Adrenal gland (tissue), 12 donors: ENCODE measurements around the gene STK40. TPM values are rescaled to one million over a fixed set of nuclear protein-coding genes. Genes with fewer than 3 reads are reported as not detected.

ENCODE experiments used
- DNase-seq, 7 donors: peaks; one replicate each; pipeline ENCODE4 v3.0.0-alpha.2; 2019 to 2020
- H3K27ac ChIP-seq, 5 donors: fragments of 200-600 bp; sonication (generic) in 4 of 5; 1 replicate in 3 of 5; 2 replicates in 2 of 5; pipeline versions ENCODE4 v1.5.1 to v1.8.0; 2016 to 2020; ENCODE audit warnings: mild to moderate bottlenecking in 1 of 5
- H3K27me3 ChIP-seq: fragments of 200-600 bp; 2 replicates; pipeline ENCODE4 v1.8.0; 2021
- H3K36me3 ChIP-seq, 2 donors: fragments of 200-600 bp; replicated peaks in 1 of 2; 1 replicate in 1 of 2; 2 replicates in 1 of 2; pipeline versions ENCODE4 v1.5.1 to v1.8.0; 2018 to 2022
- H3K4me1 ChIP-seq, 2 donors: fragments of 200-600 bp; replicated peaks in 1 of 2; 1 replicate in 1 of 2; 2 replicates in 1 of 2; pipeline versions ENCODE4 v1.5.1 to v1.8.0; 2018 to 2021
- H3K4me3 ChIP-seq, 4 donors: fragments of 200-600 bp; sonication (generic) in 3 of 4; one replicate each; pipeline ENCODE4 v1.5.1; 2016 to 2018
- H3K9me3 ChIP-seq, 3 donors: fragments of 200-600 bp; sonication (generic) in 1 of 3; replicated peaks in 1 of 3; 1 replicate in 2 of 3; 2 replicates in 1 of 3; pipeline versions ENCODE4 v1.5.1 to v1.8.0; 2016 to 2021
- CTCF ChIP-seq, 6 experiments: fragments of 450-650 bp in 4 of 6; fragments of 200-600 bp in 2 of 6; sonication (generic) in 1 of 6; IDR thresholded peaks; 1 replicate in 5 of 6; 2 replicates in 1 of 6; pipeline versions ENCODE4 v1.5.1 to v1.8.0; 2016 to 2021; ENCODE audit warnings: antibody characterized with exemption in 6 of 6, mild to moderate bottlenecking in 2 of 6, moderate library complexity in 1 of 6
- POLR2A ChIP-seq, 2 donors: fragments of 450-650 bp; IDR thresholded peaks; one replicate each; pipeline ENCODE4 v1.6.1; 2017; ENCODE audit warnings: antibody characterized with exemption in 2 of 2, mild to moderate bottlenecking in 2 of 2, moderate library complexity in 1 of 2
- WGBS, 4 donors: extraction: QIAGEN DNeasy Blood & Tissue Kit in 2 of 4; methylation state at CpG; one replicate each; pipeline versions ENCODE4 v1.1.5 to v1.1.7; 2013 to 2017; 5-methylcytosine and 5-hydroxymethylcytosine counted together
- intact Hi-C, 2 donors: fragments of 100-400 bp; cut with DNase I; formaldehyde crosslinking; loops; one replicate each; pipeline versions ENCODE4 v1.14.1 to v1.15.0; 2022 to 2023
- polyA plus RNA-seq, 3 donors: library from polyadenylated mRNA; stranded (reverse); fragments of 200-250 nt in 2 of 3; fragments of 350-450 nt in 1 of 3; fragmentation: Illumina TruSeq in 1 of 3; extraction: RNeasy Lipid Tissue Mini Kit (QIAGEN cat#74804) in 1 of 3; gene quantifications; one replicate each; pipeline ENCODE4 v1.2.3, GENCODE V29; 2013 to 2014
- total RNA-seq, 9 donors: library from RNA; depleted of rRNA in 4 of 9; stranded (reverse); fragments of >200 nt in 4 of 9; fragments of 120-200 nt in 1 of 9; fragmentation: NEBNext Ultra II Directional in 1 of 9; extraction: Animal tissue kit (Norgen Biotek cat#: 25700) in 1 of 9; gene quantifications; one replicate each; pipeline versions ENCODE4 v1.1.0 to v1.2.4, GENCODE V29; 2013 to 2023
- donor health status: healthy with polysubstance abuse.
- donor health status: Bipolar disorder and iron deficiency.
- donor health status: DM: yes; HTN: yes; CAD: no.
- donor health status: DM: no; HTN: no; CAD: no.
- donor health status: DM: no; HTN: no; CAD: no.
- donor health status: DM: yes; HTN: yes; CAD: no.

The STK40 gene
- total and polyA plus RNA-seq, 12 donors = 9.8 to 31.2 (median 24.7) TPM

GRCh38 chr1:36301220-36301619 is 84.5 kb downstream of the STK40 start:
- H3K9me3 ChIP-seq = no peaks in the 10 kb centered on the region
- H3K36me3 ChIP-seq = peaks cover 0 to 75% of the 10 kb centered on the region in 2 donors
- peaks cover 2 to 25% of the 10 kb centered on the region in 2 donors for H3K4me1 ChIP-seq
- DNase-seq = peak in 1 of 7 donors; percentile 12
- H3K27ac ChIP-seq = peak overlapping the region in 1 of 5 donors; percentile 68
- intact Hi-C loops = loop anchor here in 1 of 2 donors (10.0 kb wide), 2 partner anchors 64 to 114 kb away; no protein-coding TSS in a partner anchor
- no peak overlapping the region for H3K4me3 ChIP-seq
- H3K27me3 ChIP-seq = no peaks in the 10 kb centered on the region
- 48 to 70% (median 56%) methylated on average over 1 of the region's 1 CpG for WGBS, 4 donors
- TF ChIP-seq CTCF (IDR thresholded peaks at IDR 0.05) (no peak), POLR2A (IDR thresholded peaks at IDR 0.05) (no peak)

- intact Hi-C loops = loop anchor here in 1 of 2 donors (10.0 kb wide), 2 partner anchors 64 to 114 kb away; no protein-coding TSS in a partner anchor
- peak in 1 of 7 donors; percentile 12 for DNase-seq
- H3K27me3 ChIP-seq = no peaks in the 10 kb centered on the region
- H3K4me1 ChIP-seq = peaks cover 0 to 18% of the 10 kb centered on the region in 2 donors
- H3K27ac ChIP-seq = peak overlapping the region in 3 of 5 donors; percentile 38 to 73 (median 68)
- TF ChIP-seq CTCF (IDR thresholded peaks at IDR 0.05) = no peak
- no peak for TF ChIP-seq POLR2A (IDR thresholded peaks at IDR 0.05)
- H3K4me3 ChIP-seq = no peak overlapping the region
- no peaks in the 10 kb centered on the region for H3K9me3 ChIP-seq
- WGBS, 4 donors = 50 to 80% (median 65%) methylated on average over 1 of the region's 1 CpG
- peaks cover 0 to 78% of the 10 kb centered on the region in 2 donors for H3K36me3 ChIP-seq
Observed at GRCh38 chr1:36300526-36300925, 85.2 kb downstream of the STK40 start.

- Histone ChIP-seq H3K27ac (no peak overlapping the region), H3K36me3 (peaks cover 0 to 79% of the 10 kb centered on the region in 2 donors), H3K4me3 (no peak overlapping the region), H3K4me1 (peaks cover 0 to 18% of the 10 kb centered on the region in 2 donors), H3K27me3 (no peaks in the 10 kb centered on the region), H3K9me3 (no peaks in the 10 kb centered on the region)
- DNase-seq = peak in 1 of 7 donors; percentile 21
- intact Hi-C loops = no loop called here
- 86 to 89% (median 87%) methylated on average over 5 of the region's 5 CpGs for WGBS, 4 donors
- TF ChIP-seq CTCF (IDR thresholded peaks at IDR 0.05) = no peak
- TF ChIP-seq POLR2A (IDR thresholded peaks at IDR 0.05) = no peak
Observed at GRCh38 chr1:36298640-36299039, 87.1 kb downstream of the STK40 start.

- Histone ChIP-seq H3K36me3 (peaks cover 0 to 76% of the 10 kb centered on the region in 2 donors), H3K27ac (no peak overlapping the region)
- 87 to 95% (median 90%) methylated on average over 2 of the region's 2 CpGs for WGBS, 4 donors
Observed at GRCh38 chr1:36297062-36297461, 88.7 kb downstream of the STK40 start.

More at GRCh38 chr1:36297062-36297461, 88.7 kb downstream of the STK40 start:
- DNase-seq = no peak
- no peak for TF ChIP-seq POLR2A (IDR thresholded peaks at IDR 0.05)
- no peak for TF ChIP-seq CTCF (IDR thresholded peaks at IDR 0.05)
- Histone ChIP-seq H3K9me3 (no peaks in the 10 kb centered on the region), H3K4me1 (peaks cover 0 to 17% of the 10 kb centered on the region in 2 donors), H3K27me3 (no peaks in the 10 kb centered on the region), H3K4me3 (no peak overlapping the region)
- intact Hi-C loops = no loop called here
